Measurements from ENCODE around the gene TNFRSF9. TPM values are rescaled to one million over a fixed set of nuclear protein-coding genes. Genes with fewer than 3 reads are reported as not detected.

The TNFRSF9 gene
- total and polyA plus RNA-seq, 2 of the 8 experiments (the other 6 are each of a cell fraction or from before 2014, with no cell fraction given) = not detected

DNA sequence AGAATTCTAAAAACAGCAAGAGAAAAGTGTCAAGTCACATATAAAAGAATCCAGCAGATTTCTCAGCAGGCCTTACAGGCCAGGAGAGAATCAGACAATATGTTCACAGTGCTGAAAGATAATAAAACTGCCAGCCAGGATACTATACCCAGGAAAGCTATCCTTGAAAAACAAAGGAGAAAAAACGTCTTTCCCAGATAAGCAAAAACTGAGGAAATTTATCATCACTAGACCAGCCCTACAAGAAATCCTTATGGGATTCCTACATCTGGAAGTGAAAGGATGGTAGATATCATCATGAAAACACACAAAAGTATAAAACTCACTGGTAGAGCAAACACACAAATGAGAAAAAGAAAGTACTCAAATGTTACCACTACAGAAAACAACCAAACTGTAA is 62.6 kb downstream of the TNFRSF9 start:
- TF ChIP-seq BCL11A (IDR thresholded peaks at IDR 0.05; ENCODE audit: low read depth in 2 of 2, low read length in 2 of 2) (no peak), JUND (IDR thresholded peaks at IDR 0.05; ENCODE audit: low read length) (no peak), PHF8 (conservative IDR thresholded peaks at IDR 0.05; ENCODE audit: low read depth, low read length) (no peak)
- Histone ChIP-seq H3K27ac (ENCODE audit: low read depth, low read length) (no peak overlapping the region), H4K8ac (ENCODE audit: extremely low read depth, insufficient read depth, low read length) (no peak overlapping the region), H2BK120ac (replicated peaks; ENCODE audit: low read depth, low read length) (no peak overlapping the region), H3K56ac (replicated peaks; ENCODE audit: insufficient read length, low read depth, low read length) (no peak overlapping the region), H4K5ac (ENCODE audit: insufficient read length, low read depth, low read length) (no peak overlapping the region), H3K27me3 (replicated peaks in 1 of 4; ENCODE audit: control insufficient read depth in 3 of 4, extremely low read depth in 1 of 4, insufficient read depth in 3 of 4, low read length in 3 of 4) (no peaks in the 10 kb centered on the region), H3K36me3 (ENCODE audit: control insufficient read depth in 2 of 4, insufficient read depth in 4 of 4, low read length in 3 of 4) (no peaks in the 10 kb centered on the region), H3K14ac (ENCODE audit: insufficient read length) (no peak overlapping the region), H3K4me3 (ENCODE audit: extremely low read depth in 1 of 4, insufficient read depth in 2 of 4, low read depth in 3 of 4, low read length in 4 of 4) (no peak overlapping the region), H2BK15ac (ENCODE audit: low read length) (no peak overlapping the region), H2BK20ac (ENCODE audit: low read length) (no peak overlapping the region), H3K23ac (ENCODE audit: insufficient read length) (no peak overlapping the region), H3K18ac (ENCODE audit: extremely low read depth, low read length) (no peak overlapping the region), H3K79me2 (ENCODE audit: control insufficient read depth in 1 of 2, insufficient read depth in 2 of 2, low read length in 2 of 2) (no peaks in the 10 kb centered on the region), H4K20me1 (replicated peaks in 1 of 2; ENCODE audit: control insufficient read depth in 1 of 2, insufficient read depth in 2 of 2, low read length in 2 of 2) (no peaks in the 10 kb centered on the region), H3K79me1 (ENCODE audit: low read depth, low read length) (no peaks in the 10 kb centered on the region), H3K9me3 (ENCODE audit: insufficient read depth in 2 of 2, low read depth in 1 of 2, low read length in 1 of 2) (no peaks in the 10 kb centered on the region), H3K4ac (replicated peaks; ENCODE audit: insufficient read length, low read depth, low read length) (no peak overlapping the region), H3K9ac (replicated peaks in 1 of 4; ENCODE audit: extremely low read depth in 1 of 4, low read depth in 3 of 4, low read length in 3 of 4) (no peak overlapping the region), H2BK12ac (ENCODE audit: low read depth, low read length) (no peak overlapping the region), H3K4me2 (ENCODE audit: insufficient read depth in 1 of 2, low read depth in 2 of 2, low read length in 2 of 2) (no peak overlapping the region), H2AFZ (ENCODE audit: low read length) (no peak overlapping the region), H2BK5ac (ENCODE audit: low read depth, low read length) (no peak overlapping the region), H2AK5ac (ENCODE audit: low read depth, low read length) (no peak overlapping the region), H3K4me1 (replicated peaks in 1 of 4; ENCODE audit: control insufficient read depth in 3 of 4, insufficient read depth in 4 of 4, low read length in 3 of 4) (no peaks in the 10 kb centered on the region), H3K23me2 (ENCODE audit: low read depth, low read length) (no peaks in the 10 kb centered on the region), H4K91ac (replicated peaks; ENCODE audit: insufficient read length, low read length) (no peak overlapping the region)
- POLR2A ChIA-PET (ENCODE audit: partially characterized antibody) = no interaction called here
- DNase-seq (ENCODE audit: low read depth in 1 of 2, low spot score in 2 of 2) = no peak
- CTCF ChIA-PET (ENCODE audit: partially characterized antibody) = interaction anchor here (0.7 to 1.3 kb wide), 2 partner anchors 8 to 10 kb away, joined by 3 to 5 read pairs; no protein-coding TSS in a partner anchor
- FAIRE-seq = no peak
- WGBS, 2 experiments (ENCODE audit: extremely low coverage in 1 of 2, insufficient coverage in 1 of 2, insufficient read length in 1 of 2, insufficient replicate concordance in 2 of 2, low coverage in 1 of 2, low lambda C conversion rate in 2 of 2, missing lambda C conversion rate in 1 of 2) = 72% methylated on average over 1 of the region's 1 CpG; no CpG with 5 or more reads in 1 of the 2 experiments

Measured in H1 (cell line).